ENCODE measurements around the gene GABARAP. TPM values are rescaled to one million over a fixed set of nuclear protein-coding genes. Genes with fewer than 3 reads are reported as not detected.

GABARAP gene
- polyA plus RNA-seq, 1 experiment = 984 TPM

GRCh38 chr17:7281953-7282751 lies 39.9 kb upstream of the GABARAP start:
- H3K27me3 ChIP-seq (ENCODE audit: control insufficient read depth, insufficient read depth, low read length) = peaks cover 40% of the 10 kb centered on the region
- POLR2A ChIA-PET = interaction anchor here (1.4 kb wide), 1 partner anchor 31 kb away, joined by 5 read pairs; no protein-coding TSS in a partner anchor
- no peak for TF ChIP-seq CTCF (IDR thresholded peaks at IDR 0.05; ENCODE audit: low read depth, low read length)
- no peaks in the 10 kb centered on the region; the same call in 1 of the 2 replicates for H3K9me3 ChIP-seq (ENCODE audit: control insufficient read depth, insufficient read depth, low read length)
- CTCF ChIA-PET = interaction anchor here (0.6 to 5.0 kb wide), 6 partner anchors 9 to 237 kb away, joined by 3 to 65 read pairs (median 4); no protein-coding TSS in a partner anchor
- DNase-seq (ENCODE audit: low read depth, low spot score) = no peak
- peak overlapping the region; percentile 55 for H3K4me3 ChIP-seq (ENCODE audit: low read depth, low read length)
- H3K27ac ChIP-seq (ENCODE audit: low read depth, low read length) = no peak overlapping the region

- ChIA-PET CTCF (interaction anchor here (0.6 to 5.0 kb wide), 7 partner anchors 15 to 279 kb away, joined by 3 to 65 read pairs (median 6); partner anchors contain the start of gene SENP3), POLR2A (interaction anchor here (0.5 to 1.4 kb wide), 2 partner anchors 32 to 64 kb away, joined by 5 to 6 read pairs; no protein-coding TSS in a partner anchor)
- Histone ChIP-seq H3K4me3 (ENCODE audit: low read depth, low read length) (peak within 1 kb of the TSS; percentile 55), H3K9me3 (ENCODE audit: control insufficient read depth, insufficient read depth, low read length) (no peaks in the 10 kb centered on the region; the same call in 1 of the 2 replicates), H3K27me3 (ENCODE audit: control insufficient read depth, insufficient read depth, low read length) (peaks cover 37% of the 10 kb centered on the region), H3K27ac (ENCODE audit: low read depth, low read length) (no peak within 1 kb of the TSS)
- peak; percentile 77 for DNase-seq (ENCODE audit: low read depth, low spot score)
- TF ChIP-seq CTCF (IDR thresholded peaks at IDR 0.05; ENCODE audit: low read depth, low read length) = no peak
Observed at GRCh38 chr17:7281074-7281952, 39.1 kb upstream of the GABARAP start, which contains the start of gene SLC2A4. Gene SLC2A4 (plus strand): TSS chr17:7281718. CDS start chr17:7281935, 217 bp downstream.

GRCh38 chr17:7280519-7281073 lies 38.3 kb upstream of the GABARAP start:
- Histone ChIP-seq H3K27ac (ENCODE audit: low read depth, low read length) (no peak overlapping the region), H3K27me3 (ENCODE audit: control insufficient read depth, insufficient read depth, low read length) (peaks cover 32% of the 10 kb centered on the region), H3K4me3 (ENCODE audit: low read depth, low read length) (peak overlapping the region; percentile 51), H3K9me3 (ENCODE audit: control insufficient read depth, insufficient read depth, low read length) (no peaks in the 10 kb centered on the region; the same call in 1 of the 2 replicates)
- peak; percentile 51 for DNase-seq (ENCODE audit: low read depth, low spot score)
- TF ChIP-seq CTCF (IDR thresholded peaks at IDR 0.05; ENCODE audit: low read depth, low read length) = peak; percentile 96
- ChIA-PET CTCF (interaction anchor here (0.6 to 5.0 kb wide), 8 partner anchors 14 to 280 kb away, joined by 3 to 65 read pairs (median 6); partner anchors contain the start of gene SENP3), POLR2A (interaction anchor here (0.5 to 1.4 kb wide), 2 partner anchors 33 to 65 kb away, joined by 5 to 6 read pairs; no protein-coding TSS in a partner anchor)

- CTCF ChIA-PET = interaction anchor here (1.2 to 5.0 kb wide), 3 partner anchors 13 to 66 kb away, joined by 3 to 65 read pairs (median 4); no protein-coding TSS in a partner anchor
- no peak for TF ChIP-seq CTCF (IDR thresholded peaks at IDR 0.05; ENCODE audit: low read depth, low read length)
- Histone ChIP-seq H3K27ac (ENCODE audit: low read depth, low read length) (no peak overlapping the region), H3K27me3 (ENCODE audit: control insufficient read depth, insufficient read depth, low read length) (peaks cover 24% of the 10 kb centered on the region), H3K4me3 (ENCODE audit: low read depth, low read length) (no peak overlapping the region), H3K9me3 (ENCODE audit: control insufficient read depth, insufficient read depth, low read length) (no peaks in the 10 kb centered on the region; the same call in 1 of the 2 replicates)
- POLR2A ChIA-PET = no interaction called here
- DNase-seq (ENCODE audit: low read depth, low spot score) = no peak
Observed at GRCh38 chr17:7279448-7279847, 37.2 kb upstream of the GABARAP start.
